ENCODE measurements around the gene CEP76. TPM values are rescaled to one million over a fixed set of nuclear protein-coding genes. Genes with fewer than 3 reads are reported as not detected.

CEP76 gene
- total RNA-seq, 1 experiment from 2014 or later, result 13.5 TPM

GRCh38 chr18:12702221-12703095, at the start of gene CEP76, which contains the start of gene PSMG2 (continued):
- no peak for TF ChIP-seq RAD21 (IDR thresholded peaks at IDR 0.05; ENCODE audit: low read depth)
- TF ChIP-seq FOSL1 (IDR thresholded peaks at IDR 0.05; ENCODE audit: low read depth), result 0 out of 2 replicates have a peak, but pooled peaks have one; percentile 24
- TF ChIP-seq ZBTB33 (IDR thresholded peaks at IDR 0.05; ENCODE audit: extremely low read depth, insufficient replicate concordance, low read length), result peak; percentile 30
- no peak for TF ChIP-seq CBX3 (IDR thresholded peaks at IDR 0.05; ENCODE audit: low read depth)

- no TSS peak for BruUV-seq (replicated peaks)
- DNase-seq (ENCODE audit: low read depth, low spot score) (no peak), ATAC-seq (no peak)
- CTCF ChIA-PET, result no interaction called here
- TF ChIP-seq SIN3A (IDR thresholded peaks at IDR 0.05; ENCODE audit: low read depth) (no peak), EZH2 (IDR thresholded peaks at IDR 0.05) (no peak), CBX3 (IDR thresholded peaks at IDR 0.05; ENCODE audit: low read depth) (no peak), RAD21 (IDR thresholded peaks at IDR 0.05; ENCODE audit: low read depth) (no peak), SP1 (IDR thresholded peaks at IDR 0.05; ENCODE audit: low read depth) (no peak), MAX (IDR thresholded peaks at IDR 0.05) (no peak), JUND (IDR thresholded peaks at IDR 0.05) (no peak), CTCF (IDR thresholded peaks at IDR 0.05 in 2 of 3, conservative IDR thresholded peaks at IDR 0.05 in 1 of 3; ENCODE audit: borderline replicate concordance in 1 of 3, insufficient read depth in 1 of 3, low read depth in 2 of 3, low read length in 2 of 3) (no peak), POLR2A (IDR thresholded peaks at IDR 0.05; ENCODE audit: borderline replicate concordance, extremely low read depth, insufficient read depth, insufficient read length) (no peak), ZBTB33 (IDR thresholded peaks at IDR 0.05; ENCODE audit: extremely low read depth, insufficient replicate concordance, low read length) (no peak), ZFX (IDR thresholded peaks at IDR 0.05) (no peak)
- Histone ChIP-seq H3K9me3 (ENCODE audit: control insufficient read depth in 1 of 2, insufficient read depth in 1 of 2, low read depth in 1 of 2, low read length in 2 of 2) (no peaks in the 10 kb centered on the region), H3K4me2 (ENCODE audit: low read length) (no peak overlapping the region), H3K4me1 (ENCODE audit: control insufficient read depth in 1 of 2, insufficient read depth in 2 of 2, low read length in 2 of 2) (no peaks in the 10 kb centered on the region), H4K20me1 (ENCODE audit: insufficient read depth) (no peaks in the 10 kb centered on the region), H3K27ac (ENCODE audit: low read depth, low read length) (no peak overlapping the region; the same call in 1 of the 2 replicates), H3K9me2 (ENCODE audit: insufficient read depth) (no peaks in the 10 kb centered on the region), H3K4me3 (replicated peaks in 1 of 2; ENCODE audit: low read depth in 1 of 2, low read length in 2 of 2) (no peak overlapping the region), H3K36me3 (ENCODE audit: control insufficient read depth in 1 of 2, insufficient read depth in 2 of 2, low read length in 2 of 2) (no peaks in the 10 kb centered on the region), H3K9ac (ENCODE audit: low read length) (no peak overlapping the region), H3K27me3 (ENCODE audit: insufficient read depth, low read length) (no peaks in the 10 kb centered on the region), H2AFZ (ENCODE audit: low read depth, low read length, poor library complexity, severe bottlenecking) (no peak overlapping the region), H3K79me2 (ENCODE audit: insufficient read depth, low read length) (no peaks in the 10 kb centered on the region)
- RAD21 ChIA-PET (ENCODE audit: low non-redundant PET in 1 of 2, low total read pairs in 2 of 2, uncharacterized antibody in 2 of 2, unreplicated experiment in 2 of 2), result no interaction called here
- POLR2A ChIA-PET, result no interaction called here
- intact Hi-C loops (cut with micrococcal nuclease), result no loop called here
Measured at GRCh38 chr18:12751891-12752290, 49.4 kb upstream of the CEP76 start.
